NT2/D1 (cell line): Measurements from ENCODE around the gene TMOD1.

Experiments
- SUZ12 ChIP-seq: IDR thresholded peaks from 2 replicates; pipeline ENCODE4 v1.6.1; 2011; ENCODE audit not compliant: insufficient read length, insufficient read depth; ENCODE audit errors: extremely low read depth
- YY1 ChIP-seq: IDR thresholded peaks from 2 replicates; pipeline ENCODE4 v1.6.1; 2011; ENCODE audit not compliant: insufficient read length, insufficient read depth
- ZNF274 ChIP-seq: IDR thresholded peaks from 2 replicates; pipeline ENCODE4 v1.6.1; 2011; ENCODE audit warnings: mild to moderate bottlenecking, low read depth, low read length

DNA sequence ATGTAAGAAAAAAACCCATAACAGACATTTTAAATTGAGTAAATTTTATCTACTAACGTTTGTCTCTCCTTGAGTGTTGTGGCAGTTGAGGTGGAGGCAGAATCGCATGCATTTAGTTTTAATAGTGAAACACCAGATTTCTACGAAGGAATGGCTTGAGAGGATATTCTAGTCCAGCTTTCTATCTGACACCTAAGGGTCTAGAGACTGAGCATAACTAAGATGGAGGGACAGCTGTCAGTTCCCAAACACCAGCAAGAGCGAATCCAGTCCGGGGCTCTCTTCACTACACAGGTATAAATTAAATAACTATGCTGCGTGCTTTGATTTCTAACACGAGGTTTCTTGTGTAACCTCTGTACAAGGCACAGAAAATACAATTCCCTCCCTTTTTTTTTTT, 133.6 kb downstream of the TMOD1 start:
- TF ChIP-seq SUZ12 = no peak
- TF ChIP-seq YY1 = no peak
- TF ChIP-seq ZNF274 = no peak
